HG02938 (cell line): ENCODE data around the gene RIT1.
"Not testable (repeated sequence)": the region's sequence is repeated elsewhere in the genome, so short reads cannot be mapped to it uniquely, and the experiment has no call there.

Experiments
- ATAC-seq: cut with Tn5 transposase; IDR thresholded peaks from one replicate; pipeline ENCODE4 v1.9.1; 2021; ENCODE audit warnings: mild to moderate bottlenecking, moderate library complexity; ENCODE audit not compliant: unreplicated experiment

The RIT1 gene

GRCh38 chr1:155895617-155896016 is 15.5 kb downstream of the RIT1 start:
- ATAC-seq, result not testable (repeated sequence)

GRCh38 chr1:155893389-155894142 is 17.6 kb downstream of the RIT1 start:
- no peak for ATAC-seq

- no peak for ATAC-seq
Measured at GRCh38 chr1:155892796-155893195, 18.4 kb downstream of the RIT1 start.

GRCh38 chr1:155890251-155890650 is 20.9 kb downstream of the RIT1 start:
- ATAC-seq, result no peak

- ATAC-seq, result no peak
Measured at GRCh38 chr1:155889566-155889965, 21.6 kb downstream of the RIT1 start.

GRCh38 chr1:155888481-155888880 is 22.7 kb downstream of the RIT1 start:
- no peak for ATAC-seq

GRCh38 chr1:155884982-155885381 is 26.2 kb downstream of the RIT1 start:
- no peak for ATAC-seq

GRCh38 chr1:155884031-155884960 is 26.9 kb downstream of the RIT1 start:
- ATAC-seq, result no peak

- ATAC-seq, result no peak
Measured at GRCh38 chr1:155882766-155883165, 28.4 kb downstream of the RIT1 start.

GRCh38 chr1:155882235-155882634 is 28.9 kb downstream of the RIT1 start:
- ATAC-seq, result no peak

- ATAC-seq, result no peak
Measured at GRCh38 chr1:155880950-155881349, 30.2 kb downstream of the RIT1 start.

GRCh38 chr1:155880251-155880650 is 30.9 kb downstream of the RIT1 start:
- no peak for ATAC-seq

GRCh38 chr1:155877945-155878344 is 33.2 kb downstream of the RIT1 start:
- no peak for ATAC-seq

GRCh38 chr1:155873860-155874259 is 37.3 kb downstream of the RIT1 start:
- ATAC-seq, result no peak

GRCh38 chr1:155872527-155872926 is 38.6 kb downstream of the RIT1 start:
- no peak for ATAC-seq

GRCh38 chr1:155871390-155871789 is 39.8 kb downstream of the RIT1 start:
- ATAC-seq, result no peak

GRCh38 chr1:155867766-155868165 is 43.4 kb downstream of the RIT1 start:
- ATAC-seq, result no peak

- ATAC-seq, result no peak
Measured at GRCh38 chr1:155864393-155864792, 46.8 kb downstream of the RIT1 start.

- no peak for ATAC-seq
Measured at GRCh38 chr1:155861896-155862295, 49.3 kb downstream of the RIT1 start.

- no peak for ATAC-seq
Measured at GRCh38 chr1:155860970-155861510, 50.1 kb downstream of the RIT1 start.
